Type B pancreatic cell (in vitro differentiated cells): ENCODE results near the gene MTCH2. TPM values are rescaled to one million over a fixed set of nuclear protein-coding genes. Genes with fewer than 3 reads are reported as not detected.

Source experiments
- DNase-seq: peaks from one replicate; pipeline ENCODE4 v3.0.0; 2021; ENCODE audit warnings: mixed read lengths; ENCODE audit not compliant: unreplicated experiment; ENCODE audit errors: extremely low spot score
- H3K27ac Mint-ChIP-seq: 2 replicates; pipeline ENCODE4 v1.8.0; 2021; ENCODE audit warnings: mild to moderate bottlenecking, mixed read lengths
- H3K27me3 Mint-ChIP-seq: 2 replicates; pipeline ENCODE4 v1.8.0; 2021; ENCODE audit warnings: mixed read lengths
- H3K36me3 Mint-ChIP-seq: 2 replicates; pipeline ENCODE4 v1.8.0; 2021; ENCODE audit warnings: mixed read lengths
- H3K4me1 Mint-ChIP-seq: one replicate; pipeline ENCODE4 v1.8.0; 2021; ENCODE audit warnings: mixed read lengths; ENCODE audit not compliant: unreplicated experiment
- H3K4me3 Mint-ChIP-seq: 2 replicates; pipeline ENCODE4 v1.8.0; 2021; ENCODE audit warnings: mild to moderate bottlenecking, mixed read lengths
- H3K9me3 Mint-ChIP-seq: 2 replicates; pipeline ENCODE4 v1.8.0; 2021; ENCODE audit warnings: mixed read lengths
- CTCF ChIP-seq: fragments of 200-600 bp; sonication (generic); conservative IDR thresholded peaks from 2 replicates; pipeline ENCODE4 v1.5.0; 2021; ENCODE audit warnings: antibody characterized with exemption, mild to moderate bottlenecking
- total RNA-seq: library from RNA; stranded (reverse); gene quantifications from 2 replicates; pipeline ENCODE4 v1.2.1, GENCODE V29; 2021; ENCODE audit warnings: low replicate concordance

The MTCH2 gene
- total RNA-seq, 1 donor from 2014 or later: 96.1 TPM

GRCh38 chr11:47686151-47686550 is 43.8 kb upstream of the MTCH2 start:
- peaks cover 6% of the 10 kb centered on the region for H3K4me1 Mint-ChIP-seq
- DNase-seq: no peak
- H3K4me3 Mint-ChIP-seq: no peak overlapping the region
- H3K27me3 Mint-ChIP-seq: no peaks in the 10 kb centered on the region
- no peaks in the 10 kb centered on the region for H3K36me3 Mint-ChIP-seq
- H3K9me3 Mint-ChIP-seq: no peaks in the 10 kb centered on the region
- no peak overlapping the region for H3K27ac Mint-ChIP-seq
- TF ChIP-seq CTCF: no peak

GRCh38 chr11:47675851-47676250 is 33.5 kb upstream of the MTCH2 start:
- no peak for TF ChIP-seq CTCF
- Mint-ChIP-seq H3K36me3 (no peaks in the 10 kb centered on the region), H3K4me3 (no peak overlapping the region), H3K9me3 (no peaks in the 10 kb centered on the region), H3K27me3 (no peaks in the 10 kb centered on the region), H3K27ac (no peak overlapping the region), H3K4me1 (no peaks in the 10 kb centered on the region)
- no peak for DNase-seq

- TF ChIP-seq CTCF: no peak
- Mint-ChIP-seq H3K36me3 (no peaks in the 10 kb centered on the region), H3K27ac (no peak overlapping the region), H3K4me1 (no peaks in the 10 kb centered on the region), H3K27me3 (no peaks in the 10 kb centered on the region), H3K9me3 (no peaks in the 10 kb centered on the region), H3K4me3 (no peak overlapping the region)
- no peak for DNase-seq
Measured at GRCh38 chr11:47672283-47672730, 29.9 kb upstream of the MTCH2 start.

- no peak for DNase-seq
- H3K36me3 Mint-ChIP-seq: no peaks in the 10 kb centered on the region
- H3K27ac Mint-ChIP-seq: no peak overlapping the region
- no peaks in the 10 kb centered on the region for H3K9me3 Mint-ChIP-seq
- TF ChIP-seq CTCF: no peak
- H3K4me3 Mint-ChIP-seq: no peak overlapping the region
- H3K4me1 Mint-ChIP-seq: no peaks in the 10 kb centered on the region
- no peaks in the 10 kb centered on the region for H3K27me3 Mint-ChIP-seq
Measured at GRCh38 chr11:47669856-47670255, 27.5 kb upstream of the MTCH2 start.

- H3K4me1 Mint-ChIP-seq: no peaks in the 10 kb centered on the region
- peak overlapping the region; percentile 86 for H3K27ac Mint-ChIP-seq
- H3K9me3 Mint-ChIP-seq: no peaks in the 10 kb centered on the region
- no peak for DNase-seq
- no peak overlapping the region for H3K4me3 Mint-ChIP-seq
- TF ChIP-seq CTCF: no peak
- no peaks in the 10 kb centered on the region for H3K36me3 Mint-ChIP-seq
- no peaks in the 10 kb centered on the region for H3K27me3 Mint-ChIP-seq
Measured at GRCh38 chr11:47668665-47669064, 26.3 kb upstream of the MTCH2 start.

- Mint-ChIP-seq H3K4me3 (peak overlapping the region; percentile 14), H3K4me1 (no peaks in the 10 kb centered on the region), H3K27me3 (no peaks in the 10 kb centered on the region), H3K36me3 (no peaks in the 10 kb centered on the region), H3K9me3 (no peaks in the 10 kb centered on the region), H3K27ac (peak overlapping the region; percentile 95)
- no peak for DNase-seq
- no peak for TF ChIP-seq CTCF
Measured at GRCh38 chr11:47667555-47667954, 25.2 kb upstream of the MTCH2 start.
